HEK293 (cell line): ENCODE results near the gene MSI1.
A peak's percentile ranks its signal among the peaks of the same experiment; 100 is the strongest.

ENCODE experiments used
- CTCF ChIA-PET: fragments of 350-600 bp; formaldehyde crosslinking; extraction: SDS; loops from one replicate; lab custom pipeline; 2021; ENCODE audit warnings: antibody characterized with exemption; lab: Yijun Ruan, JAX
- POLR2A ChIA-PET: fragments of 300-600 bp; formaldehyde crosslinking; extraction: SDS; loops from one replicate; lab custom pipeline; 2020; ENCODE audit warnings: antibody characterized with exemption, inconsistent platforms; lab: Yijun Ruan, JAX
- H3K27ac ChIP-seq: fragments of 200-500 bp; sonication (Bioruptor generic); 2 replicates; pipeline ENCODE4 v1.5.1; 2014; ENCODE audit warnings: low read depth, low read length, control low read depth, inconsistent platforms; ENCODE audit errors: extremely low read depth
- H3K36me3 ChIP-seq, 2 experiments: fragments of 200-500 bp in 1 of 2; sonication (Bioruptor generic) in 1 of 2; 1 replicate in 1 of 2; 2 replicates in 1 of 2; pipeline ENCODE4 v1.5.1; 2014 to 2017; ENCODE audit warnings: inconsistent platforms in 2 of 2, low read length in 2 of 2; ENCODE audit not compliant: control insufficient read depth in 2 of 2, insufficient read depth in 1 of 2
- H3K4me1 ChIP-seq: fragments of 200-500 bp; sonication (Bioruptor generic); 2 replicates; pipeline ENCODE4 v1.5.1; 2014; ENCODE audit warnings: mild to moderate bottlenecking, low read length, inconsistent platforms; ENCODE audit not compliant: control insufficient read depth, insufficient read depth
- H3K4me3 ChIP-seq: 2 replicates; pipeline ENCODE4 v1.5.1; 2011; ENCODE audit warnings: low read depth, mild to moderate bottlenecking, control low read depth, low read length, moderate library complexity
- H3K9me3 ChIP-seq: fragments of 200-500 bp; sonication (Bioruptor generic); 2 replicates; pipeline ENCODE4 v1.5.1; 2014; ENCODE audit warnings: low read depth, low read length, inconsistent platforms; ENCODE audit not compliant: control insufficient read depth, insufficient read depth
- EGR2 ChIP-seq: fragments of 450-650 bp; formaldehyde crosslinking; IDR thresholded peaks from 2 replicates; pipeline ENCODE4 v1.5.1; 2016; ENCODE audit warnings: low read depth, missing biosample characterization, missing genetic modification characterization
- GLIS1 ChIP-seq: fragments of 450-650 bp; formaldehyde crosslinking; IDR thresholded peaks from 2 replicates; pipeline ENCODE4 v1.5.1; 2016; ENCODE audit warnings: missing biosample characterization, missing genetic modification characterization
- GLIS2 ChIP-seq: fragments of 450-650 bp; formaldehyde crosslinking; IDR thresholded peaks from 2 replicates; pipeline ENCODE4 v1.5.1; 2016; ENCODE audit warnings: missing biosample characterization, missing genetic modification characterization
- HOXA7 ChIP-seq: sonication (generic); formaldehyde crosslinking; IDR thresholded peaks from 2 replicates; pipeline ENCODE4 v1.8.1; 2022; ENCODE audit warnings: missing genetic modification reagents, borderline replicate concordance
- OVOL3 ChIP-seq: fragments of 450-650 bp; formaldehyde crosslinking; IDR thresholded peaks from 2 replicates; pipeline ENCODE4 v1.5.1; 2016; ENCODE audit warnings: missing biosample characterization, missing genetic modification characterization
- ZBTB8A ChIP-seq: fragments of 450-650 bp; formaldehyde crosslinking; IDR thresholded peaks from 2 replicates; pipeline ENCODE4 v1.5.1; 2016; ENCODE audit warnings: missing biosample characterization, missing genetic modification characterization
- ZFHX2 ChIP-seq: fragments of 450-650 bp; formaldehyde crosslinking; conservative IDR thresholded peaks from 2 replicates; pipeline ENCODE4 v1.5.1; 2016; ENCODE audit warnings: missing biosample characterization, missing genetic modification characterization
- ZNF248 ChIP-seq: fragments of 450-650 bp; formaldehyde crosslinking; IDR thresholded peaks from 2 replicates; pipeline ENCODE4 v1.5.1; 2017; ENCODE audit warnings: missing biosample characterization, missing genetic modification characterization
- ZNF280D ChIP-seq: fragments of 450-650 bp; formaldehyde crosslinking; IDR thresholded peaks from 2 replicates; pipeline ENCODE4 v1.5.1; 2016; ENCODE audit warnings: missing biosample characterization, missing genetic modification characterization
- ZNF488 ChIP-seq: fragments of 450-650 bp; formaldehyde crosslinking; IDR thresholded peaks from 2 replicates; pipeline ENCODE4 v1.5.1; 2016; ENCODE audit warnings: missing biosample characterization, missing genetic modification characterization
- ZNF513 ChIP-seq: fragments of 450-650 bp; IDR thresholded peaks from 2 replicates; pipeline ENCODE4 v1.5.1; 2018; ENCODE audit warnings: missing biosample characterization, missing genetic modification characterization
- ZNF548 ChIP-seq: fragments of 450-650 bp; formaldehyde crosslinking; IDR thresholded peaks from 2 replicates; pipeline ENCODE4 v1.5.1; 2016; ENCODE audit warnings: missing biosample characterization, missing genetic modification characterization
- ZNF549 ChIP-seq: fragments of 450-650 bp; IDR thresholded peaks from 2 replicates; pipeline ENCODE4 v1.5.1; 2018; ENCODE audit warnings: missing biosample characterization, missing genetic modification characterization, mild to moderate bottlenecking, inconsistent platforms, moderate library complexity
- ZNF580 ChIP-seq: fragments of 450-650 bp; formaldehyde crosslinking; IDR thresholded peaks from 2 replicates; pipeline ENCODE4 v1.5.1; 2016; ENCODE audit warnings: missing biosample characterization, missing genetic modification characterization
- ZNF624 ChIP-seq: fragments of 450-650 bp; formaldehyde crosslinking; IDR thresholded peaks from 2 replicates; pipeline ENCODE4 v1.5.1; 2017; ENCODE audit warnings: missing biosample characterization, missing genetic modification characterization
- ZNF654 ChIP-seq: fragments of 450-650 bp; formaldehyde crosslinking; IDR thresholded peaks from 2 replicates; pipeline ENCODE4 v1.5.1; 2016; ENCODE audit warnings: low read depth, missing biosample characterization, missing genetic modification characterization
- ZNF677 ChIP-seq: fragments of 450-650 bp; IDR thresholded peaks from 2 replicates; pipeline ENCODE4 v1.5.0; 2018; ENCODE audit warnings: missing biosample characterization, mild to moderate bottlenecking, missing genetic modification characterization, moderate library complexity
- ZSCAN18 ChIP-seq: fragments of 450-650 bp; formaldehyde crosslinking; IDR thresholded peaks from 2 replicates; pipeline ENCODE4 v1.5.1; 2016; ENCODE audit warnings: missing biosample characterization, missing genetic modification characterization
- ZSCAN23 ChIP-seq: fragments of 450-650 bp; formaldehyde crosslinking; IDR thresholded peaks from 2 replicates; pipeline ENCODE4 v1.5.1; 2016; ENCODE audit warnings: missing biosample characterization, missing genetic modification characterization
- ZSCAN30 ChIP-seq: fragments of 450-650 bp; IDR thresholded peaks from 2 replicates; pipeline ENCODE4 v1.5.1; 2018; ENCODE audit warnings: missing biosample characterization, mild to moderate bottlenecking, missing genetic modification characterization, moderate library complexity
- ZSCAN4 ChIP-seq: fragments of 450-650 bp; formaldehyde crosslinking; IDR thresholded peaks from 2 replicates; pipeline ENCODE4 v1.5.1; 2017; ENCODE audit warnings: missing biosample characterization, missing genetic modification characterization

Gene MSI1

GRCh38 chr12:120366341-120366705, 2.6 kb downstream of the MSI1 start:
- CTCF ChIA-PET: interaction anchor here (0.7 to 5.0 kb wide), 18 partner anchors 10 to 101 kb away, joined by 3 to 66 read pairs (median 6); partner anchors contain the start of genes COX6A1 and PLA2G1B
- Histone ChIP-seq H3K9me3 (no peaks in the 10 kb centered on the region), H3K27ac (no peak overlapping the region), H3K4me1 (0 out of 2 replicates have a peak, but pooled peaks cover 2% of the 10 kb centered on the region), H3K36me3 (peaks cover 4 to 57% of the 10 kb centered on the region in 2 experiments), H3K4me3 (no peak overlapping the region)
- no peak for TF ChIP-seq HOXA7 (CRISPR knock-in tag)
- no peak for TF ChIP-seq ZNF513 (tag by site-specific recombination)
- no peak for TF ChIP-seq ZNF549 (tag by site-specific recombination)
- no peak for TF ChIP-seq GLIS2
- TF ChIP-seq ZNF548 (tag by site-specific recombination): no peak
- TF ChIP-seq EGR2 (tag by site-specific recombination): peak; percentile 71; the same call in 1 of the 2 replicates
- TF ChIP-seq ZNF248 (tag by site-specific recombination): no peak
- no peak for TF ChIP-seq ZNF580 (tag by site-specific recombination)
- peak; percentile 72 for TF ChIP-seq ZFHX2 (tag by site-specific recombination)
- TF ChIP-seq ZNF280D: no peak
- POLR2A ChIA-PET: interaction anchor here (1.0 to 2.3 kb wide), 3 partner anchors 8 to 64 kb away, joined by 3 to 7 read pairs (median 3); no protein-coding TSS in a partner anchor

- no peaks in the 10 kb centered on the region for H3K9me3 ChIP-seq
- no peak overlapping the region for H3K4me3 ChIP-seq
- 0 out of 2 replicates have a peak, but pooled peaks cover 2% of the 10 kb centered on the region for H3K4me1 ChIP-seq
- no peak overlapping the region for H3K27ac ChIP-seq
- H3K36me3 ChIP-seq: peaks cover 4 to 62% of the 10 kb centered on the region in 2 experiments
- POLR2A ChIA-PET: interaction anchor here (0.7 to 2.3 kb wide), 3 partner anchors 9 to 72 kb away, joined by 3 to 7 read pairs (median 3); partner anchors contain the start of gene COX6A1
- CTCF ChIA-PET: interaction anchor here (1.1 to 5.0 kb wide), 7 partner anchors 10 to 78 kb away, joined by 4 to 66 read pairs (median 7); partner anchors contain the start of gene COX6A1
- TF ChIP-seq GLIS2 (0 out of 2 replicates have a peak, but pooled peaks have one; percentile 22), ZNF654 (tag by site-specific recombination) (no peak)
Observed at GRCh38 chr12:120365675-120366340, 3.2 kb downstream of the MSI1 start.

GRCh38 chr12:120364487-120364886, 4.5 kb downstream of the MSI1 start:
- H3K9me3 ChIP-seq: no peaks in the 10 kb centered on the region
- no peak overlapping the region for H3K27ac ChIP-seq
- ChIA-PET CTCF (interaction anchor here (0.6 to 5.0 kb wide), 4 partner anchors 9 to 37 kb away, joined by 3 to 66 read pairs (median 4); no protein-coding TSS in a partner anchor), POLR2A (no interaction called here)
- H3K36me3 ChIP-seq: peaks cover 4 to 73% of the 10 kb centered on the region in 2 experiments
- 0 out of 2 replicates have a peak, but pooled peaks cover 2% of the 10 kb centered on the region for H3K4me1 ChIP-seq
- H3K4me3 ChIP-seq: no peak overlapping the region
- TF ChIP-seq ZFHX2 (tag by site-specific recombination) (no peak), ZSCAN30 (tag by site-specific recombination) (no peak), ZNF488 (no peak), ZNF549 (tag by site-specific recombination) (no peak), OVOL3 (tag by site-specific recombination) (no peak), GLIS1 (tag by site-specific recombination) (no peak), ZNF677 (tag by site-specific recombination) (no peak), ZSCAN4 (tag by site-specific recombination) (no peak), ZBTB8A (no peak), ZSCAN18 (tag by site-specific recombination) (no peak), ZSCAN23 (tag by site-specific recombination) (no peak), ZNF624 (no peak)
